Gastroesophageal sphincter (tissue), 4 donors: ENCODE data around the gene BACH2. TPM values are rescaled to one million over a fixed set of nuclear protein-coding genes. Genes with fewer than 3 reads are reported as not detected.

Source experiments
- ATAC-seq: fragments of 150-250 bp; one replicate; pipeline ENCODE4 v1.9.1; 2016; ENCODE audit warnings: mild to moderate bottlenecking, moderate library complexity
- H3K27ac ChIP-seq, 4 donors: fragments of 200-600 bp; sonication (generic) in 3 of 4; 1 replicate in 3 of 4; 2 replicates in 1 of 4; pipeline ENCODE4 v1.5.1; 2016 to 2019
- H3K27me3 ChIP-seq: fragments of 200-600 bp; sonication (generic); one replicate; pipeline ENCODE4 v1.5.1; 2019
- H3K36me3 ChIP-seq, 2 donors: fragments of 200-600 bp; sonication (generic); one replicate each; pipeline ENCODE4 v1.5.1; 2019; ENCODE audit warnings: control low read depth in 1 of 2
- H3K4me1 ChIP-seq, 3 donors: fragments of 200-600 bp; sonication (generic); 1 replicate in 2 of 3; 2 replicates in 1 of 3; pipeline ENCODE4 v1.5.1; 2016 to 2019; ENCODE audit warnings: control low read depth in 2 of 3
- H3K4me3 ChIP-seq, 2 donors: fragments of 200-600 bp; sonication (generic); one replicate each; pipeline ENCODE4 v1.5.1; 2019; ENCODE audit warnings: mild to moderate bottlenecking in 1 of 2, moderate library complexity in 1 of 2
- H3K9me3 ChIP-seq, 3 donors: fragments of 200-600 bp; sonication (generic); one replicate each; pipeline ENCODE4 v1.5.1; 2017 to 2019; ENCODE audit warnings: control low read depth in 2 of 3
- CTCF ChIP-seq, 4 experiments: fragments of 200-600 bp in 2 of 4; fragments of 450-650 bp in 2 of 4; sonication (generic) in 1 of 4; IDR thresholded peaks; one replicate each; pipeline ENCODE4 v1.5.1; 2017 to 2019; ENCODE audit warnings: antibody characterized with exemption in 4 of 4, mild to moderate bottlenecking in 2 of 4, moderate library complexity in 2 of 4
- EP300 ChIP-seq: sonication (generic); formaldehyde crosslinking; IDR thresholded peaks from one replicate; pipeline ENCODE4 v1.6.1; 2017; ENCODE audit warnings: antibody characterized with exemption, mild to moderate bottlenecking
- POLR2A ChIP-seq, 2 donors: fragments of 450-650 bp; IDR thresholded peaks; one replicate each; pipeline ENCODE4 v1.6.1; 2017; ENCODE audit warnings: antibody characterized with exemption in 2 of 2, mild to moderate bottlenecking in 2 of 2, moderate library complexity in 1 of 2
- POLR2AphosphoS5 ChIP-seq: sonication (generic); formaldehyde crosslinking; IDR thresholded peaks from one replicate; pipeline ENCODE4 v1.6.1; 2017; ENCODE audit warnings: antibody characterized with exemption
- WGBS, 2 donors: methylation state at CpG; one replicate each; pipeline ENCODE4 v1.1.5; 2018; ENCODE audit warnings: low coverage in 1 of 2; 5-methylcytosine and 5-hydroxymethylcytosine counted together
- total RNA-seq, 4 donors: library from RNA; depleted of rRNA; stranded (reverse); fragments of >200 nt; gene quantifications; one replicate each; pipeline ENCODE4 v1.1.0, GENCODE V29; 2016

BACH2 gene
- total RNA-seq, 4 donors from 2014 or later = 3.5 to 10.4 (median 3.9) TPM

- no peaks in the 10 kb centered on the region for H3K4me1 ChIP-seq
- H3K9me3 ChIP-seq = no peaks in the 10 kb centered on the region
- no peaks in the 10 kb centered on the region for H3K36me3 ChIP-seq
- no peak for ATAC-seq
- H3K27me3 ChIP-seq = no peaks in the 10 kb centered on the region
- H3K27ac ChIP-seq = no peak overlapping the region
- no peak overlapping the region for H3K4me3 ChIP-seq
- TF ChIP-seq EP300 (no peak), POLR2AphosphoS5 (no peak), POLR2A (IDR thresholded peaks at IDR 0.05) (no peak), CTCF (IDR thresholded peaks at IDR 0.05) (no peak)
- 93 to 100% methylated on average over 4 to 6 of the region's 6 CpGs for whole genome bisulfite sequencing, 2 donors
Measured at GRCh38 chr6:90074161-90074850, 222.3 kb downstream of the BACH2 start.

- Histone ChIP-seq H3K27ac (no peak overlapping the region), H3K36me3 (no peaks in the 10 kb centered on the region), H3K27me3 (no peaks in the 10 kb centered on the region), H3K4me3 (no peak overlapping the region), H3K9me3 (no peaks in the 10 kb centered on the region), H3K4me1 (no peaks in the 10 kb centered on the region)
- TF ChIP-seq EP300 (no peak), POLR2AphosphoS5 (no peak), POLR2A (IDR thresholded peaks at IDR 0.05) (no peak), CTCF (IDR thresholded peaks at IDR 0.05) (no peak)
- ATAC-seq = no peak
- 79 to 84% methylated on average over 9 to 11 of the region's 11 CpGs for WGBS, 2 donors
Measured at GRCh38 chr6:90072935-90073464, 223.6 kb downstream of the BACH2 start.

- 89 to 100% methylated on average over 2 to 3 of the region's 3 CpGs for WGBS, 2 donors
- Histone ChIP-seq H3K4me3 (no peak overlapping the region), H3K9me3 (no peaks in the 10 kb centered on the region), H3K27ac (no peak overlapping the region), H3K27me3 (no peaks in the 10 kb centered on the region), H3K4me1 (no peaks in the 10 kb centered on the region), H3K36me3 (no peaks in the 10 kb centered on the region)
- no peak for ATAC-seq
- TF ChIP-seq POLR2AphosphoS5 (no peak), CTCF (IDR thresholded peaks at IDR 0.05) (no peak), EP300 (no peak), POLR2A (IDR thresholded peaks at IDR 0.05) (no peak)
Measured at GRCh38 chr6:90072501-90072900, 224.1 kb downstream of the BACH2 start.

GRCh38 chr6:90068703-90069523 lies 227.7 kb downstream of the BACH2 start:
- Histone ChIP-seq H3K9me3 (no peaks in the 10 kb centered on the region), H3K4me3 (no peak overlapping the region), H3K36me3 (no peaks in the 10 kb centered on the region), H3K27ac (no peak overlapping the region), H3K27me3 (no peaks in the 10 kb centered on the region), H3K4me1 (no peaks in the 10 kb centered on the region)
- TF ChIP-seq POLR2A (IDR thresholded peaks at IDR 0.05) (no peak), POLR2AphosphoS5 (no peak), EP300 (no peak), CTCF (IDR thresholded peaks at IDR 0.05) (no peak)
- WGBS, 2 donors = 66 to 78% methylated on average over 8 to 11 of the region's 12 CpGs
- no peak for ATAC-seq
